Head of caudate nucleus (tissue), 42 donors: ENCODE results near the gene ERFL.

Experiments used
- DNase-seq, 42 donors: peaks; one replicate each; pipeline versions ENCODE4 v3.0.0 to v3.0.0-alpha.2; 2020 to 2021; ENCODE audit warnings: mixed read lengths in 7 of 42
- intact Hi-C: fragments of 100-400 bp; cut with DNase I; formaldehyde crosslinking; loops from one replicate; pipeline ENCODE4 v1.15.0; 2022

The ERFL gene

DNA sequence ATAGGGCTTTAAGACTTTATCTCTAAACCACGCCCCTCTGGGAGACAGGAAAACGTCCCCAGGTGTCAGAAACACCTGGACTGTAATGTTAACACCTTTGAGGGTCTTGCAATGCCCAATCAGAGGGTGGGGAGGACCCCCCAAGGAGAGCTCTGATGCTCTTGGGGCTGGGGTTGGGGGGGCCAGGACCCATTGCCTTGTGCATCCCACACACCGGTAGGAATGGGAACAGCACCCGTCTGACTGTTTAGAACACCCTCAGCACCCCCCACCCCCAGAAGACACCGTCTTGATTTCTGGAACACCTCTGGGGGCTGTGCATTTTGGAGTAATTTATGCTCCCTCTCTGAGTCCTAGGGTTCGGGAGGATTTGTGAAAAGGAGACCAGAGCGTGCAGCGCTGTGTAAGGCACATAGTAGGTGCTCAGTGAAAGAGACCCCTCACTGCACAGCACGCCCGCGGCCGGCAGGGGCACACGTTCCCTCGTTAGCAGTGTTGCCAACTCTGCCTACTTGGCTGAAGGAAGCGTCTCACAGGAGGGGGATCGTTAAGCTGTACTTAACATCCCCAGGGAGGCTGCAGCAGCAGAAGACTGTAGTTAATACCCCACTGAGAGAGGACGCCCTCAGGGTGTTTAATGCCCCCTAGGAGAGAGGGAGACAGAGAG, 2.8 kb upstream of the ERFL start:
- intact Hi-C loops, result loop anchor here (10.0 kb wide), 1 partner anchor 56 kb away; the partner anchor contains the start of gene CD79A
- no peak for DNase-seq

DNA sequence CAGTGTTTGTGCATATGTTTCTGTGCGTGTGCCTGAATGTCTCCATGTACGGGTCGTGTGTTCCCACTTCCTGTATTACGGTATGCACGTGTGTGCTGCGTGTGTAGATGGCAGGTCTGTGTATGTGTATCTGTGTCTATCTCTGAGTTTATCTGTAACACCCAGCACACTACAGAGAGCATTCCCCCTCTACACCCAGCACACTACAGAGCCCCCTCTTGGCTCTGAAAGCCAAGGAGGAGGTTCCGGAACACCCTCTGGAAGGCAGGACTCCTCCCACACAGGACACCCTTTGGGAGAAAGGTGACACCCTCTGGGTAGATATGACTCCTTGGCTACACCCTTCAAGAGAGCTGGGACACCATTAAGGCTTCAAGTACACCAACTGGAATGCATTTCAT, 2.1 kb upstream of the ERFL start:
- DNase-seq, result no peak

DNA sequence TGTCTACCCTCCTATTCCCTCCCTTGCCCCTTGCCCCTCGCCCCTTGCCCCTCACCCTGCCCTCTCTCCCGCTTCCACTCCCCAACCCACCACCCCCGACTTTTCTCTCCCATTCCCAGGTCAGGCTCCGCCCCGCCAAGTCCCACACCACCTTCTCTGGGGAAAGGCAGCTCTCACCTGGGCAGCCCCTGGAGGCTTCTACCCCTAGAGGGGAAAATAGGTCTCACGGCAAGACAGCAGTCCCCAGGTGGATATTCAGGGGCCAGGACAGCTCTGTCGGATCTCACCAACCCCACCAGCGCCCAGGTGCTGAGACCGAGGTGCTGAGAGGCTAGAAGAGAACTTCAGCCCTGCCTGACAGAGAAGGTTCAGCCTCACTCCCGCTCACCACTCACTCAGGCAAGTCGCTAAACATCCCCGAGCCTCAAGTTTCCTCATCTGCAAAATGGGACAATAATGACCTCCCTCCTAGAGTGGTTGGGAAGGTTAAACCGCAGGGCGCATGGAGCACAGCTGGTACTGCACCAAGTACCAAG, 1.4 kb upstream of the ERFL start:
- DNase-seq, result no peak
- intact Hi-C loops, result loop anchor here (10.0 kb wide), 1 partner anchor 55 kb away; the partner anchor contains the start of gene CD79A

More for the DNA sequence above, 2.1 kb upstream of the ERFL start:
- intact Hi-C loops, result loop anchor here (10.0 kb wide), 1 partner anchor 56 kb away; the partner anchor contains the start of gene CD79A

DNA sequence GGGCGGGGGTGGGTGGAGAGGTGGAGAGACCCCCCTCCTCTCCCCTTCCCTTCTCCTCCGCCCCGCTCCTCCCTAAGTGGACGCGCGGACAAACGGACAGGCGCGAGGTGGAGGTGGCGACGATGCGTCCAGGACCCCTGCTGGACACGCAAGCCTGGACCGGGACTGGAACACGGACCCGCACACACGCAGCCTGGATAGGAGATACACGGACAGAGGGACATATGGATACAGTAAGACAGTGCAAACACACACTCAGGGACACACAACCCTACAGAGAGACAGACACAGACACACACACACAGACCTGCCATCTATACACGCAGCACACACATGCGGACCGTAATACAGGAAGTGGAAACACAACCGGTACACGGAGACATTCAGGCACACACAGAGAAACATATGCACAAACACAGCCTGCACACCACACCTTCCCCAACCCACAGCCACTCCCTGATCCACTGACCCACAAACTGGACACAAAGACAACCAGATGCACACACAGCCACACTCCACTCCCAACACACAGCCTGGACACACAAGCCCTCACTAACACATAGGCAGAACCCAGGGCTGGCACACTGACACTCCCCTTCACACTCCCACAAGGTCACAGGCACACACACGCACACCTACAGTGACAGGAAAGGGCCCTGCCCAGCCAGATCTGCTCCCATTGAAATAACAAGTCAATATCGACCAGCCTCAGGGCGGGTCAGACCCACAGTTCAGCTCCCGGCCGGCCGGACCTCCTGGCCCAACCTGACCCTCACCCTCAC, 696 bp upstream of the ERFL start:
- intact Hi-C loops, result no loop called here
- DNase-seq, result no peak

DNA sequence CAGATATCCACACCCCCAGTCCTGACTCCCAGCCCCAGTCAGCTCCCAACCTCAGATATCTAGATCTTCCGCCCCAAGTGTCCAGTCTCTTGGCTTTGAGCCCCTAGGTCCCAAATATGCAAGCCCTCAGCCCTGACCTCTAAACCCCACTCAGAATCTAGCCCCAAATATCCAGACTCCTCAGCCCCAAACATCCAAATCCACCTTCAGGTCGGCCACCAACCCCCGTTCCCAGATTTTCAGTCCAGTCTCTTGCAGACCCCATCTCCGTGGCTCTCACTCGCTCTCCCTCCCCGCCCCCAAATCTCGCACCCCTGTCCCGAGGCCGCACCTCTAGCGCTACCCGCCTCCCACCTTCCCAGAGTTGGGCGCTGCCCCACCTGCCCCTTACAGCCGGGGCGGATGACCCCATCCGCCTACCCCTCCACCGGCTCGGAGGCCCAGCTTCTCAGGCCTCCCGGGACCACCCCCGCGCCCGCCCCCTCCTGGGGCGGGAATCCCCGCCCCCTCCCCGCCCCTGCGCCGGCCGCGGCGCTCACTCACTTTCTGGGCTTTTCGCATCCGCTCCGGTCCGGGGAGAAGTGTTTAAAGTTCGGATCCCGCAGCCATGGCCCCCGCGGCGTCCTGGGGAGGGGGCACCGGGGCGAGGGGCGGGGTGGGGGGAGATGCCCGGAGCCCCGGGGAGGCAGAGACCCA, 604 bp downstream of the ERFL start:
- intact Hi-C loops, result no loop called here
- no peak for DNase-seq

DNA sequence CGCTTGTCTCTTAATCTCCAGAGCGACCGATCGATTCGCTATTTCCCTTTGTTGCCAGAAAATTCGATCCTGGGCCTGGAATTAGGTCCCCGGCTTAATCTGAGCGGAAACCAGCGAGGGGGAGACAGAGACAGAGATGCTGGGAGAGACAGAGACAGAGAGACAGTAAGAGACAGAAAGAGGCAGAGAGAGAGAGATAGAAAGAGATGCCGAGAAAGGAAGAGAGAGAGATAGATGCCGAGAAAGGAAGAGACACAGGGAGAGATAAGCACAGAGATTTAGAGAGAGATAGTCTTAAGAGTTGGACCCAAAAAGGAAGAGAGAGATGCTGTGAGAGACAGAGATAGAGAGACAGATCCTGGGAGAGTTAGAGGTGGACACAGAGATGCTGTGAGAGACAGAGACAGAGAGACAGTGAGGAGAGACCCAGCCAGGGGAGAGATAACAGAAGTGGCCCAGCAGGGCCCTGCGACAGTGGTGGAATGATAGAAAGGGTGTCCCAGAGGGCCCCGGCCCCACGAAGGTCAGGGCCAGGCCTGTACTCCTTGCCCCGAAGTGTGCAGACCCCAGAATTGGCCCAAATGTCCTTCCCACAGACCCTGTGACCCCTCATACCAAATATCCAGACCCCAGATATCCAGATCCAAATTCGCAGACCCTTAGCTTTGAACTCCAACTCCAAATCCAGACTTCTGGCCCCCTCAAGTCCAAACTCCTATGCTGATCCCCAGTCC, 1.3 kb downstream of the ERFL start:
- DNase-seq, result no peak
- intact Hi-C loops, result no loop called here

DNA sequence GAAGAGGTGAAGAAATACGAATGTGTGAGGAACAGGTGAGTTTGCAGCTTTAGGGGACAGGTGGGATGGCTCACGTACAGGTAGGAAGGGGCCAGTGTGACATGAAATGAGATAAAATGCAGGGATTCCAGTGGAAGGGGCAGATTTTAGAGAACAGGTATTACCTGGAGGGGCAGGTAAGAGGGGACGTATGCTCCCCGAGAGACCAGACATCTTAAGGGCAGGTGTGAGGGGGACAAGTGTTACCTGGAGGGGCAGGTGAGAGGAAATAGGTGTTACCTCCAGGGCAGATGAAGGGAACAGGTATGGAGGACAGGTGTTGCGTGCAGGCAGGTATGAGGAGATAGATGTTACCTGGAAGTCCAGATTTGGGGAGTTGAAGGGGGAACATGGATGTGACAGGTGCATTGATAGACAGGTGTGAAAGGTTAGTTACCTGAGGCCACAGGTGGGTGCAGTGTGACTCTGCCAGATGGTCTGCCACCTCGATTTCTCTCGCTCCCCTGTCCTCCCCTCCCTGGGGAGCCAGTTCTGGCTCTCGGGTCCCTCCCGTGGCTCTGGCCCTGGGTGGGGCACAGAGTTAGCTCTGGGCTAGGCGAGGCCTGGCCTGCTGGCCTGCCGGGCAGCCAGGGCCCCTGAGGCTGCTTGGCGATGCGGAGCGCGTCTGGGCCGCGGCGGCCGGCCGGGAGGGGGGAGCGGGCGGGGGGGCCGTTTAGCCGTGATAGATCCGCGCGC, 2.1 kb downstream of the ERFL start:
- intact Hi-C loops, result no loop called here
- DNase-seq, result no peak

DNA sequence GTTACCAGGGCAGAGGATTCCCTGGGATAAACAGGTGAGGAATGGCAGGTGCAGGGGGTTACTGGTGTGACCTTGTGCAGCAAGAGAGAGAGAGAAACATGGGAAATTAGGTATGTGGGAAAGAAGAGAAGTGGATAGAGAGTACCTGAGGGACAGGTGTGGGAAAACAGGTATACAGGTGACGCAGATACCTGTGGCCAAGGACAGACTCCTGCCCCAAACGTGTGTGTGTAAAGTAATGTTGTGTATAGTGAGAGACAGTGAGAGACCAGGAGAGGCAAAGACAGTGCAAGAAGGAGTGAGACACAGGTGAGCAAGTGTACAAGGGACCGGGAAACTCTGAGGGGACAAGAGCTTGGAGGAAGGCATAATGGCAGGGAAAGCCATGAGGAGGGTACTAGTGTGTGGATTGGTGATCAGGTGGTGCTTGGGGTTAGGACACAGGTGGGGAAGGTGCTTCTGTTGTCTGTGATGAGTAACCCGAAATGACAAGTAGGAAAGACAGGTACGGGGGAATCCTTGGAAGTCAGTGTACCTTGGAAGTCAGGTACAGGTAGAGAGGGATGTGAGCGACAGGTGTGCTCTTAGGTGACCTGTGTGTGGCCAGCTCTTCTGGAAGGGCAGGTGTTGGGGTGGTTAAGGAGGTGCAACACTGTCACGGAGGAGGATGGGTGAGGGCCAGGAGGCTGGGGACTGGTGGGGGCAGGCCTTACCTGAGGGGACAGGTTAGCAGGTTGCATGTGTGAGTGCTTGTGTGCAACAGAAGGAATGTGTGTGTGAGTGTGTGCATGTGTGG, 2.8 kb downstream of the ERFL start:
- DNase-seq, result no peak
- intact Hi-C loops, result no loop called here

DNA sequence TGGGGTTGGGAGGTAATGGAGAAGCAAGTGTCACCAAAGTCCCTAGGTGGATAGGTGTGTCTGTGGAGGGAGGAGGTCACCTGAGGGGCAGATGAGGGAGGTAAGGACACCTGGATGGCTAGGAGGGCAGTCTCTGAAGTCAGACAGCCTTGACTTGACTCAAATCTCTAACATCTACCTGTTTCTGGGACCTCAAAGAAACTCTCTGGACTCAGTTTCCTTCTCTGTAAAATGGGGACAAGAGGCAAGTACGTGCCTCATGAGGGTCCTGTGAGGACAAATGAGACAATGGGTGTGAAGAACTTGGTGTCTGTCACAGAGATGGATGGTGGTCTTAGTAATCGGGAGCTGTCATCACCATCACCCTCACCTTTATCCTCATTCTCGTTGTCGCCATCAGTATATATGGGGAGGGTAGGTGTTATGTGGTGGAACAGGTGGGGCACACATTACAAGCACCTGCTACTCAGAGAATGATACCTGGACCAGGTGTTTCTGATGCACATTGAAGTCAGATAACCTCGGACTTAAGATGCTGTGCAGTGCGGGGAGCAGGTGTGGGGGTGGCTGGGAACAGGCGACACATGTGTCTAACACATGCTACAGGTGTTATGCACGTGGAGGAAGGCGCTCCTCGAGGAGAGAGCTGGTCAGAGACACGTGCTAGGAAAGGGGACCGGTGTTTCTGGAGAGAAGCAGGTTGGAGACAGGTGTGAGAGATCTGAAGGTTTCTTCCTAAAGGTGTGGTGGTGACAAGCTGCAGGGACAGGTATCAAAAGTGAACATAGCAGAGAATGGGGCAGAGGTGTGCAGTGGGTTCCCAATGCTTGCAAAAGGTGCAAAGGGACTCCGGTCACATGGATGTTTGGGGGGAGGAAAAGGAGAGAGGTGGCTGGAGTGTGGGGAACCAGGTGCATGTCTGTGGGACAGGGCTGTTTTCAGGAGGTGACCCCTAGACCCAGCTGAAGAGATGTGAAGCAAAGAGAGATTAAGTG, 3.8 kb downstream of the ERFL start:
- no peak for DNase-seq
- intact Hi-C loops, result no loop called here

DNA sequence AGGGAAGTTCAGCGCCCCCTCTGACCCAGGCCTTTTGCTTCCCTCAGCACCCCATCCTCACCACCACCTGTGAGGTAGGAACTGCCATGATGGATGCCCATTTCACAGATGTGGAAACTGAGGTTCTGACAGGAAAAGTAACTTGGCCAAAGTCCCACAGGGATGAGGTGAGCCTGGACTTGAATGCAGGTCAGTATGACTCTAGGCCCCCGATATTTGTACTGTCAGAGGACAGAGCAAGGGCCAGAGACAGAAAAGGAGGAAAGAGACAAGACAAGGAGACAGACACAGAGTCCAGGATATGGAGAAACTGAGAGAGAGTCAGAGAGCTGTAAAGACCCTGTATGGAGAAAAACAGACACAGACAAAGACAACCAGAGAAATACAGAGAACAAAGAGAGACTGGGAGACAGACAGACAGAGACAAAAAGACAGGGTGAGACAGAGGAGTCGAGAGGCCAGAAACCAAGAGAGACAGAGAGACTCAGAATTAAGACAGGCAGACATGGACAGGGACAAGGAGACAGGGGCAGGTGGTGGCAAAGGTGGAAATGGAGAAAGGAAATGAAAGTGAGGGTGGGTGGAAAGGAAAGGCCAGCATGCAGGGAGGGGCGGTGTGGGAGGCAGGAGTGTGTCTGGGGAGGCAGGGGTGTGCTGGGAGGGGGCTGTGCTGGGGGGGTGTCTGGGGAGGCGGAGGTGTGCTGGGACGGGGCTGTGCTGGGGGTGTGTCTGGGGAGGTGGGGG, 5.0 kb downstream of the ERFL start:
- intact Hi-C loops, result no loop called here
- no peak for DNase-seq

DNA sequence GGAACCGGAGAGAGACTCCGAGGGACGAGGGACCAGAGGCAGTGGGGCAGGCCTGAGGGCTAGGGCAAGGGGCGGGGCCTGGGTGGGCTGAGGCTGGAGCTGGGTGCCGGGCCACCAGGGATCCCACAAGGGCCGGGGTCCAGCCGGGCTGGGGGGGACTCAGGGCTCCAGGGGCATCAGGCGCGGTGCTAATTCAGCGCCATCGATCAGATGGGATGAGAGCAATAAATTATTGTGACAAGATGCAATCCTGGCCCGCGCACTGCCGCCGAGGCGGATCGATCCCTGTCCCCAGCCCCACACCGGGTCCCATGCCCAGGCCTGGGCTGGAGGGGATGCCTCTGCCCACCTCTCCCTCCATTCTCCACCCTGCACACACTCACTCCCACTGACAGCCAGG, 5.7 kb downstream of the ERFL start:
- DNase-seq, result no peak

DNA sequence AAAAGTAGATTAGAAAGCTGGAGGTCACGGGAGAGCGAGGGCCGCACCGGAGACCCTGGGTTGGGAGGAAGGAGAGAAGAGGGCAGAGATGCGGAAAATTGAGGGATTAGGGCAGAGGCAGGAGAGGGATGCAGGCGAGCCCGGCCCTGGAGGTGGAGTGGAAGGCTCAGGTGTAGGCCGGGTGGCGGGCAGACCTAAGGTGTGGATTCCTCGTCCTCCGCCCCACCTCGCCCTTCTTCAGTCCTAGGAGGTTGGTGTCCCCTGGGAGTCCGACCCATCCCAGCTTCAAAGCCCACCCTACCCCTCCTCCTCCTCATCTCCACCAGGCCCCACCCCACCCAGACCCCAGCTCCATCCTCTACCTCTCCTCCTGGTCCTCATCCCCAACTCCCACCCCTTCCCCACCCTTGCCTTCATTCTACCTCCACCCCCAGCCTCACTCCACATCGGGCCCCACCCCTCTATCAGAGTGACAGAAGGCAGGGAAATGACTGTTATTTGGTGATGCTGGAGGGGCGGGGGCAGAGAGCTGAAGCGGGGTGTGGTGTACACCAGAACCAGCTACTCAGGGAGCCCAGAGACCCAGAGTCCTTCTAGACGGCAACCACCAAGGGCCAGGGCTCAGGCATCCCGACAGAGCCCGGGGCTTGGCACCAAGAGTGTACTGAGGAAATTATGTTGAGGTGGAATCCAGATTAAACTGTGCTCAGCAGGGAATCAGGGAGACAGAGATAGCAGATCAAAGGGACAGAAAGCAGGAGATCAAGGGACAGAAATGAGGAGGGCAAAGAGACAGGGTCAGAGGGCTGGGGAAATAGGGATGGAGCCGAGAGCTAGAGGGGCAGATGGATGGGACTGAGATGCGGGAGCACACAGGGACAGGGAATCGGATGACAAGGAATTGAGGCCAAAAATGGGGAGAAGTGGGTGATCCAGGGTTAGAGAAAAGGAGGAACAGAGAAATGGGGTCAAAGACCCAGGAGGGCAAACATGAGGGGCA, 6.4 kb downstream of the ERFL start:
- intact Hi-C loops, result no loop called here
- no peak for DNase-seq

More for the DNA sequence above, 5.7 kb downstream of the ERFL start:
- intact Hi-C loops, result no loop called here

DNA sequence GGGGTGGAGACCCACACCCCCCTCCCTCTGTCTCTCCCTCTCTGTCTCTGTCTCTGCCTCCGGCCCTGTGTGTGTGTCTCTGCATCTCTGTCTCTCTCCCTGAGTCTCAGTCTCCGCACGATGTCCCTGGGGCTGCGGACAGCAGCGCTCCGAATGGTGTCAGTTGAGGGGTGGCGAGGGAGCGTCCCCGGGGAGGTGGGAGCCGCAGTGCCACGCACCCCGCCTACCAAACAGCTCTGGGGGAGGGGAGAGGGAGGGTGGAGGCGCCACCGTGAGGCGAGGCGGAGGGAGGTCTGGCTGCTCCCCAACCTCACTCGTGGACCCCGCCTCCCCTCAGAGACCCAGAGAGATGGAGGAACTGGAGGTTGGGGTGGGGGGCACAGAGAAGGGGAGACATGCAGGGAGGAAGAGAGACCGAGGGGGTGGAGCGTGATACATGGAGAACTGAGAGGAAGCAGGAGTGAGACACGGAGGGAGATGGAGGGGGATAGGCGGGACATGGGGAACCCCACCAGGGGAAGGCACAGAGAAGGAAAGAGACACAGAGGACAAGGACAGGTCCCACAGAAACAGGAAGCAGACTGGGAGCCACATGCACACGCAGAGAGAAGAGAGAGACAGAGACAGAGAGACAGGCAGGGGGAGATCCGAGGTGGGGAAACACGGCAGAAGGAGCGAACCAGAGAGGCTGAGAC, 7.2 kb downstream of the ERFL start:
- intact Hi-C loops, result no loop called here
- no peak for DNase-seq
